ENCODE measurements around the gene CWH43.

DNA sequence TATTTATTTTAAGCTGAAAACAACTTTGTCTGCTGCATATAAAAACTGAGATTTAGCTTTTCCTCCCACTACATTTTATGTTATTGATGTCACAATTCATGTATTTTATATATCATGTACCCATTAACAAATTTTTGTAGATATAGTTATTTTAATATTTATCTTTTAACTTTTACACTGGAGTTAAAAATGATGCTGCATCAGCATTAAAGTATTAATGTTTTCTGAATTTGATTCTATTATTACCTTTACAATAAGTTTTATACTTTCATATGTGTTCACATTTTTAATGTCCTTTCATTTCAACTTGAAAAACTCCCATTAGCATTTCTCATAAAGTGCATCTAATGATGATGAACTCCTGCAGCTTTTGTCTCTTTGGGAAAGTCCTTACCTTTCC, 72.2 kb downstream of the CWH43 start:
- TF ChIP-seq, protein P1, sequence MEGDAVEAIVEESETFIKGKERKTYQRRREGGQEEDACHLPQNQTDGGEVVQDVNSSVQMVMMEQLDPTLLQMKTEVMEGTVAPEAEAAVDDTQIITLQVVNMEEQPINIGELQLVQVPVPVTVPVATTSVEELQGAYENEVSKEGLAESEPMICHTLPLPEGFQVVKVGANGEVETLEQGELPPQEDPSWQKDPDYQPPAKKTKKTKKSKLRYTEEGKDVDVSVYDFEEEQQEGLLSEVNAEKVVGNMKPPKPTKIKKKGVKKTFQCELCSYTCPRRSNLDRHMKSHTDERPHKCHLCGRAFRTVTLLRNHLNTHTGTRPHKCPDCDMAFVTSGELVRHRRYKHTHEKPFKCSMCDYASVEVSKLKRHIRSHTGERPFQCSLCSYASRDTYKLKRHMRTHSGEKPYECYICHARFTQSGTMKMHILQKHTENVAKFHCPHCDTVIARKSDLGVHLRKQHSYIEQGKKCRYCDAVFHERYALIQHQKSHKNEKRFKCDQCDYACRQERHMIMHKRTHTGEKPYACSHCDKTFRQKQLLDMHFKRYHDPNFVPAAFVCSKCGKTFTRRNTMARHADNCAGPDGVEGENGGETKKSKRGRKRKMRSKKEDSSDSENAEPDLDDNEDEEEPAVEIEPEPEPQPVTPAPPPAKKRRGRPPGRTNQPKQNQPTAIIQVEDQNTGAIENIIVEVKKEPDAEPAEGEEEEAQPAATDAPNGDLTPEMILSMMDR (IDR thresholded peaks at IDR 0.05): no peak
- TF ChIP-seq POLR2A (IDR thresholded peaks at IDR 0.05): no peak

All from adrenal gland (tissue), 5 donors.